ENCODE measurements around the gene PLCXD3. TPM values are rescaled to one million over a fixed set of nuclear protein-coding genes. Genes with fewer than 3 reads are reported as not detected.

The PLCXD3 gene
- polyA plus RNA-seq, 1 of the 3 experiments (the other 2 are of a cell fraction), result 0.15 TPM

GRCh38 chr5:41406936-41407335 is 103.5 kb downstream of the PLCXD3 start:
- no peak for TF ChIP-seq TCF12 (IDR thresholded peaks at IDR 0.05)
- CTCF ChIA-PET, result no interaction called here
- DNase-seq, result no peak
- POLR2A ChIA-PET, result no interaction called here
- no peak overlapping the region for H3K4me3 ChIP-seq (ENCODE audit: low read depth in 2 of 2, low read length in 1 of 2)
- peaks cover 4 to 12% of the 10 kb centered on the region in 2 experiments; a peak in 3 of 4 replicates for H3K4me1 ChIP-seq (ENCODE audit: control insufficient read depth in 1 of 2, insufficient read depth in 2 of 2, low read depth in 1 of 2, low read length in 1 of 2)
- H3K4me2 ChIP-seq, result no peak overlapping the region
- no peak overlapping the region for H3K27ac ChIP-seq (ENCODE audit: low read depth in 2 of 2, low read length in 1 of 2)
- no peaks in the 10 kb centered on the region for H3K36me3 ChIP-seq (replicated peaks in 1 of 2; ENCODE audit: control insufficient read depth in 1 of 2, insufficient read depth in 2 of 2, low read length in 1 of 2)
- H3K9ac ChIP-seq, result no peak overlapping the region
- H3K79me2 ChIP-seq (ENCODE audit: insufficient read depth), result no peaks in the 10 kb centered on the region
- no peaks in the 10 kb centered on the region; the same call in 1 of the 2 replicates for H3K9me3 ChIP-seq
- H2AFZ ChIP-seq (ENCODE audit: low read depth), result no peak overlapping the region
- no peaks in the 10 kb centered on the region for H4K20me1 ChIP-seq (ENCODE audit: insufficient read depth)
- H3K9me2 ChIP-seq, result no peaks in the 10 kb centered on the region
- H3F3A ChIP-seq (replicated peaks; ENCODE audit: insufficient read depth), result peaks cover 13% of the 10 kb centered on the region
- H3K27me3 ChIP-seq (ENCODE audit: insufficient read depth), result no peaks in the 10 kb centered on the region
- 83% methylated on average over 1 of the region's 1 CpG for WGBS (ENCODE audit: low lambda C conversion rate)

GRCh38 chr5:41406424-41406823 is 104.0 kb downstream of the PLCXD3 start:
- Histone ChIP-seq H3F3A (replicated peaks; ENCODE audit: insufficient read depth) (peaks cover 13% of the 10 kb centered on the region), H3K4me1 (ENCODE audit: control insufficient read depth in 1 of 2, insufficient read depth in 2 of 2, low read depth in 1 of 2, low read length in 1 of 2) (peaks cover 4 to 12% of the 10 kb centered on the region in 2 experiments; a peak in 3 of 4 replicates), H3K4me2 (no peak overlapping the region), H3K9me2 (no peaks in the 10 kb centered on the region), H3K4me3 (ENCODE audit: low read depth in 2 of 2, low read length in 1 of 2) (no peak overlapping the region), H3K9me3 (no peaks in the 10 kb centered on the region; the same call in 1 of the 2 replicates), H3K9ac (no peak overlapping the region), H3K27me3 (ENCODE audit: insufficient read depth) (no peaks in the 10 kb centered on the region), H3K79me2 (ENCODE audit: insufficient read depth) (no peaks in the 10 kb centered on the region), H3K27ac (ENCODE audit: low read depth in 2 of 2, low read length in 1 of 2) (no peak overlapping the region), H2AFZ (ENCODE audit: low read depth) (no peak overlapping the region), H4K20me1 (ENCODE audit: insufficient read depth) (no peaks in the 10 kb centered on the region), H3K36me3 (replicated peaks in 1 of 2; ENCODE audit: control insufficient read depth in 1 of 2, insufficient read depth in 2 of 2, low read length in 1 of 2) (no peaks in the 10 kb centered on the region)
- ChIA-PET POLR2A (no interaction called here), CTCF (interaction anchor here (1.2 kb wide), 1 partner anchor 56 kb away, joined by 3 read pairs; no protein-coding TSS in a partner anchor)
- DNase-seq, result no peak
- WGBS (ENCODE audit: low lambda C conversion rate), result 88% methylated on average over 1 of the region's 1 CpG
- TF ChIP-seq YY1 (IDR thresholded peaks at IDR 0.05; ENCODE audit: low read depth) (no peak), GATA2 (CRISPR knock-in tag; IDR thresholded peaks at IDR 0.05) (no peak), FOXJ3 (CRISPR knock-in tag; IDR thresholded peaks at IDR 0.05) (no peak), RXRA (IDR thresholded peaks at IDR 0.05; ENCODE audit: borderline replicate concordance, low read depth) (no peak), RFX5 (IDR thresholded peaks at IDR 0.05; ENCODE audit: low read length) (no peak), REST (IDR thresholded peaks at IDR 0.05; ENCODE audit: low read depth, low read length) (no peak), MXI1 (IDR thresholded peaks at IDR 0.05; ENCODE audit: low read depth, low read length) (no peak), IRF3 (IDR thresholded peaks at IDR 0.05; ENCODE audit: low read depth, low read length) (no peak), ZBTB33 (IDR thresholded peaks at IDR 0.05; ENCODE audit: borderline replicate concordance, low read depth) (no peak), FOXM1 (IDR thresholded peaks at IDR 0.05; ENCODE audit: low read depth) (no peak), EP300 (IDR thresholded peaks at IDR 0.05; ENCODE audit: borderline replicate concordance in 1 of 2, low read depth in 1 of 2, low read length in 1 of 2) (no peak)

Measured in SK-N-SH (cell line).